HG02885 (cell line): Measurements from ENCODE around the gene PRR11.
A peak's percentile ranks its signal among the peaks of the same experiment; 100 is the strongest.
"Not testable (repeated sequence)": the region's sequence is repeated elsewhere in the genome, so short reads cannot be mapped to it uniquely, and the experiment has no call there.

Experiments
- ATAC-seq: cut with Tn5 transposase; IDR thresholded peaks from one replicate; pipeline ENCODE4 v1.9.1; 2021; ENCODE audit warnings: mild to moderate bottlenecking; ENCODE audit not compliant: unreplicated experiment, poor library complexity

PRR11 gene

GRCh38 chr17:59199398-59199797 is 43.9 kb downstream of the PRR11 start:
- ATAC-seq = no peak

- ATAC-seq = no peak
Measured at GRCh38 chr17:59202320-59202719, 46.8 kb downstream of the PRR11 start.

GRCh38 chr17:59219370-59219769 is 63.8 kb downstream of the PRR11 start:
- no peak for ATAC-seq

- ATAC-seq = no peak
Measured at GRCh38 chr17:59219992-59220327, 64.4 kb downstream of the PRR11 start.

- ATAC-seq = peak; percentile 98
Measured at GRCh38 chr17:59220328-59221158, 65.0 kb downstream of the PRR11 start, which contains the start of gene GDPD1. GDPD1 (plus strand) TSS chr17:59220511; CDS start chr17:59220610, 99 bp downstream.

GRCh38 chr17:59221159-59221847 is 65.8 kb downstream of the PRR11 start:
- peak; percentile 10 for ATAC-seq

GRCh38 chr17:59223813-59224212 is 68.3 kb downstream of the PRR11 start:
- ATAC-seq = no peak

- ATAC-seq = not testable (repeated sequence)
Measured at GRCh38 chr17:59228588-59228987, 73.0 kb downstream of the PRR11 start.

GRCh38 chr17:59230764-59231163 is 75.2 kb downstream of the PRR11 start:
- no peak for ATAC-seq

- no peak for ATAC-seq
Measured at GRCh38 chr17:59234631-59235030, 79.1 kb downstream of the PRR11 start.

GRCh38 chr17:59238906-59239305 is 83.4 kb downstream of the PRR11 start:
- ATAC-seq = no peak

GRCh38 chr17:59244081-59244480 is 88.5 kb downstream of the PRR11 start:
- no peak for ATAC-seq
